Neural cell (in vitro differentiated cells): ENCODE data around the gene PCDHGC3. TPM values are rescaled to one million over a fixed set of nuclear protein-coding genes. Genes with fewer than 3 reads are reported as not detected.

ENCODE experiments used
- H2AFZ ChIP-seq: fragments of 200-600, 300-800 bp; sonication (generic), shearing (Covaris generic); 2 replicates; pipeline ENCODE4 v1.6.0; 2014; ENCODE audit warnings: low read depth, mild to moderate bottlenecking, antibody characterized with exemption, low read length, moderate library complexity
- H3F3A ChIP-seq: fragments of 200-600 bp; shearing (Covaris generic); 2 replicates; pipeline ENCODE4 v1.6.1; 2016; ENCODE audit warnings: mild to moderate bottlenecking, moderate library complexity, mixed read lengths, antibody characterized with exemption, low read length; ENCODE audit not compliant: insufficient read depth, poor library complexity, severe bottlenecking
- H3K27ac ChIP-seq: fragments of 200-600, 300-800 bp; sonication (generic), shearing (Covaris generic); 2 replicates; pipeline ENCODE4 v1.5.1; 2014; ENCODE audit warnings: mild to moderate bottlenecking, low read length, moderate library complexity
- H3K27me3 ChIP-seq: fragments of 300-800, 200-600 bp; sonication (generic), shearing (Covaris generic); 2 replicates; pipeline ENCODE4 v1.6.0; 2014; ENCODE audit warnings: mild to moderate bottlenecking, low read depth, low read length, moderate library complexity; ENCODE audit not compliant: insufficient read depth
- H3K36me3 ChIP-seq: fragments of 300-800, 200-600 bp; sonication (generic), shearing (Covaris generic); 2 replicates; pipeline ENCODE4 v1.5.1; 2014; ENCODE audit warnings: mild to moderate bottlenecking, antibody characterized with exemption, low read length, moderate library complexity; ENCODE audit not compliant: insufficient read depth
- H3K4me2 ChIP-seq: fragments of 300-800, 200-600 bp; sonication (generic), shearing (Covaris generic); 2 replicates; pipeline ENCODE4 v1.6.0; 2014; ENCODE audit warnings: mild to moderate bottlenecking, low read length
- H3K4me3 ChIP-seq: fragments of 300-800, 200-600 bp; sonication (generic), shearing (Covaris generic); 2 replicates; pipeline ENCODE4 v1.5.1; 2014; ENCODE audit warnings: mild to moderate bottlenecking, low read length, moderate library complexity
- H3K79me2 ChIP-seq: fragments of 200-600 bp; shearing (Covaris generic); replicated peaks from 2 replicates; pipeline ENCODE4 v1.6.0; 2014; ENCODE audit warnings: mild to moderate bottlenecking, low read length, moderate library complexity; ENCODE audit not compliant: insufficient read depth
- H3K9ac ChIP-seq: fragments of 300-800, 200-600 bp; sonication (generic), shearing (Covaris generic); 2 replicates; pipeline ENCODE4 v1.6.1; 2016; ENCODE audit warnings: mild to moderate bottlenecking, low read length, mixed read lengths
- H3K9me2 ChIP-seq: fragments of 200-600 bp; shearing (Covaris generic); 2 replicates; pipeline ENCODE4 v1.6.1; 2016; ENCODE audit warnings: mild to moderate bottlenecking, low read length, mixed read lengths; ENCODE audit not compliant: insufficient read depth
- H3K9me3 ChIP-seq: fragments of 200-600, 300-800 bp; sonication (generic), shearing (Covaris generic); 2 replicates; pipeline ENCODE4 v1.6.1; 2016; ENCODE audit warnings: mild to moderate bottlenecking, mixed run types, low read length, moderate library complexity, mixed read lengths
- H4K20me1 ChIP-seq: fragments of 200-600 bp; shearing (Covaris generic); 2 replicates; pipeline ENCODE4 v1.6.1; 2016; ENCODE audit warnings: mild to moderate bottlenecking, mixed run types; ENCODE audit not compliant: insufficient read depth
- CTCF ChIP-seq: fragments of 450-650 bp; IDR thresholded peaks from 2 replicates; pipeline ENCODE4 v1.5.1; 2014; ENCODE audit warnings: antibody characterized with exemption, mild to moderate bottlenecking, moderate library complexity; ENCODE audit not compliant: poor library complexity, severe bottlenecking
- EP300 ChIP-seq: fragments of 450-650 bp; conservative IDR thresholded peaks from 2 replicates; pipeline ENCODE4 v1.6.1; 2014; ENCODE audit warnings: antibody characterized with exemption, mild to moderate bottlenecking, moderate library complexity; ENCODE audit not compliant: poor library complexity, severe bottlenecking
- EZH2 ChIP-seq: fragments of 200-600, 300-800 bp; shearing (Covaris generic), sonication (generic); IDR thresholded peaks from 2 replicates; pipeline ENCODE4 v1.6.1; 2014; ENCODE audit warnings: antibody characterized with exemption, low read length, borderline replicate concordance, mild to moderate bottlenecking; ENCODE audit not compliant: insufficient read depth, poor library complexity, severe bottlenecking
- MXI1 ChIP-seq: fragments of 450-650 bp; conservative IDR thresholded peaks from 2 replicates; pipeline ENCODE4 v1.6.1; 2014; ENCODE audit warnings: antibody characterized with exemption, mild to moderate bottlenecking; ENCODE audit not compliant: poor library complexity, severe bottlenecking
- POLR2AphosphoS5 ChIP-seq: IDR thresholded peaks from 2 replicates; pipeline ENCODE4 v1.6.1; 2012
- RAD21 ChIP-seq: fragments of 450-650 bp; conservative IDR thresholded peaks from 2 replicates; pipeline ENCODE4 v1.6.1; 2014; ENCODE audit warnings: antibody characterized with exemption, mild to moderate bottlenecking, moderate library complexity
- SMC3 ChIP-seq: fragments of 450-650 bp; conservative IDR thresholded peaks from 2 replicates; pipeline ENCODE4 v1.6.1; 2014; ENCODE audit warnings: antibody characterized with exemption, mild to moderate bottlenecking, moderate library complexity; ENCODE audit not compliant: poor library complexity
- TAF1 ChIP-seq: IDR thresholded peaks from 2 replicates; pipeline ENCODE4 v1.6.1; 2012; ENCODE audit warnings: low read depth
- polyA plus RNA-seq: library from polyadenylated mRNA; depleted of rRNA; stranded (reverse); fragments of >200 nt; gene quantifications from 2 replicates; pipeline ENCODE4 v1.2.3, GENCODE V29; 2014
- TF ChIP-seq, protein P1 (sequence below): IDR thresholded peaks from 2 replicates; pipeline ENCODE4 v1.6.1; 2012; ENCODE audit warnings: borderline replicate concordance

PCDHGC3 gene
- polyA plus RNA-seq, 1 donor from 2014 or later = 2.1 TPM

DNA sequence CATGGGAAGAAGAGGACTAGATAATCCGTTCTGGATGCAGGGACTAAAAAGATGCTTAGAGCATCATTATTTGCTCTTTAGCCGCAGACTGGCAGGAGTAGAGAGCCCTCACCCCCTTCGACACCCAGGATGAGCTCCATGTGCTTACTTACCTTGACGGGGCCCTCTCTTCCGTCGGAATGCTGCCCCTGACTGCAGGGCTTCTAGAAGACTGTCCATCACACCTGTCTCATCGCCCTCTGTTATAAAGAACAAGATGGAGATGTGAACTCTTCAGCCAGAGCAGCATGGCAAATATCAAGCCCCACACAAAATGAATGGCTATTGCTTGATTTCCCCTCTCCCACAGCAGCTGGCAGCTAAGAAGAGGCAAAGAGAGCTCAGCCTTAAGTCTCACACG, 48.2 kb downstream of the PCDHGC3 start:
- no peaks in the 10 kb centered on the region for H3K9me2 ChIP-seq
- H3K27ac ChIP-seq = peak overlapping the region; percentile 48
- no peak overlapping the region for H3K9ac ChIP-seq

GRCh38 chr5:141524604-141525597, 49.1 kb downstream of the PCDHGC3 start:
- peak; percentile 99 for TF ChIP-seq SMC3
- no peak for TF ChIP-seq POLR2AphosphoS5
- TF ChIP-seq CTCF = peak; percentile 99
- TF ChIP-seq TAF1 = no peak
- peak; percentile 29 for TF ChIP-seq MXI1
- TF ChIP-seq EZH2 = no peak
- TF ChIP-seq RAD21 = peak; percentile 92
- TF ChIP-seq, protein P1, sequence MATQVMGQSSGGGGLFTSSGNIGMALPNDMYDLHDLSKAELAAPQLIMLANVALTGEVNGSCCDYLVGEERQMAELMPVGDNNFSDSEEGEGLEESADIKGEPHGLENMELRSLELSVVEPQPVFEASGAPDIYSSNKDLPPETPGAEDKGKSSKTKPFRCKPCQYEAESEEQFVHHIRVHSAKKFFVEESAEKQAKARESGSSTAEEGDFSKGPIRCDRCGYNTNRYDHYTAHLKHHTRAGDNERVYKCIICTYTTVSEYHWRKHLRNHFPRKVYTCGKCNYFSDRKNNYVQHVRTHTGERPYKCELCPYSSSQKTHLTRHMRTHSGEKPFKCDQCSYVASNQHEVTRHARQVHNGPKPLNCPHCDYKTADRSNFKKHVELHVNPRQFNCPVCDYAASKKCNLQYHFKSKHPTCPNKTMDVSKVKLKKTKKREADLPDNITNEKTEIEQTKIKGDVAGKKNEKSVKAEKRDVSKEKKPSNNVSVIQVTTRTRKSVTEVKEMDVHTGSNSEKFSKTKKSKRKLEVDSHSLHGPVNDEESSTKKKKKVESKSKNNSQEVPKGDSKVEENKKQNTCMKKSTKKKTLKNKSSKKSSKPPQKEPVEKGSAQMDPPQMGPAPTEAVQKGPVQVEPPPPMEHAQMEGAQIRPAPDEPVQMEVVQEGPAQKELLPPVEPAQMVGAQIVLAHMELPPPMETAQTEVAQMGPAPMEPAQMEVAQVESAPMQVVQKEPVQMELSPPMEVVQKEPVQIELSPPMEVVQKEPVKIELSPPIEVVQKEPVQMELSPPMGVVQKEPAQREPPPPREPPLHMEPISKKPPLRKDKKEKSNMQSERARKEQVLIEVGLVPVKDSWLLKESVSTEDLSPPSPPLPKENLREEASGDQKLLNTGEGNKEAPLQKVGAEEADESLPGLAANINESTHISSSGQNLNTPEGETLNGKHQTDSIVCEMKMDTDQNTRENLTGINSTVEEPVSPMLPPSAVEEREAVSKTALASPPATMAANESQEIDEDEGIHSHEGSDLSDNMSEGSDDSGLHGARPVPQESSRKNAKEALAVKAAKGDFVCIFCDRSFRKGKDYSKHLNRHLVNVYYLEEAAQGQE = peak; percentile 79
- TF ChIP-seq EP300 = peak; percentile 50
- Histone ChIP-seq H2AFZ (no peak overlapping the region), H3K4me3 (peak overlapping the region; percentile 46), H3K27ac (peak overlapping the region; percentile 58), H3K9ac (peak overlapping the region; percentile 30), H3K79me2 (no peaks in the 10 kb centered on the region), H4K20me1 (no peaks in the 10 kb centered on the region), H3K9me3 (no peaks in the 10 kb centered on the region), H3F3A (no peaks in the 10 kb centered on the region), H3K9me2 (no peaks in the 10 kb centered on the region), H3K36me3 (peaks cover 16% of the 10 kb centered on the region), H3K27me3 (no peaks in the 10 kb centered on the region), H3K4me2 (peak overlapping the region; percentile 46)

More for the DNA sequence above, 48.2 kb downstream of the PCDHGC3 start:
- Histone ChIP-seq H3K36me3 (peaks cover 16% of the 10 kb centered on the region), H3K27me3 (no peaks in the 10 kb centered on the region), H4K20me1 (no peaks in the 10 kb centered on the region), H3K9me3 (no peaks in the 10 kb centered on the region), H3K4me3 (peak overlapping the region; percentile 46), H3K79me2 (no peaks in the 10 kb centered on the region), H3K4me2 (peak overlapping the region; percentile 46), H2AFZ (no peak overlapping the region), H3F3A (no peaks in the 10 kb centered on the region)
- TF ChIP-seq EP300 (no peak), TAF1 (no peak), EZH2 (no peak), CTCF (no peak)
